ENCODE data around the gene PPP1R15B.

The PPP1R15B gene

GRCh38 chr1:204411451-204412204, at the start of gene PPP1R15B:
Gene PPP1R15B (minus strand): TSS chr1:204411817. CDS start chr1:204411411, 406 bp downstream.
- no peak for TF ChIP-seq CTCF (IDR thresholded peaks at IDR 0.05; ENCODE audit: control extremely low read depth, extremely low read depth, low read depth, missing control alignments)
- CTCF ChIA-PET, result interaction anchor here (1.0 to 5.7 kb wide), 4 partner anchors 11 to 396 kb away, joined by 3 to 88 read pairs (median 9); no protein-coding TSS in a partner anchor
- POLR2A ChIA-PET, result no interaction called here
- DNase-seq (ENCODE audit: extremely low spot score), result peak; percentile 97

- POLR2A ChIA-PET, result no interaction called here
- no peak for DNase-seq (ENCODE audit: extremely low spot score)
- TF ChIP-seq CTCF (IDR thresholded peaks at IDR 0.05; ENCODE audit: control extremely low read depth, extremely low read depth, low read depth, missing control alignments), result no peak
- CTCF ChIA-PET, result interaction anchor here (33.1 to 43.1 kb wide), 2 partner anchors 24 to 31 kb away, joined by 635 to 1775 read pairs; partner anchors contain the start of gene PIK3C2B
Measured at GRCh38 chr1:204460346-204460745, 48.7 kb upstream of the PPP1R15B start.

- TF ChIP-seq CTCF (IDR thresholded peaks at IDR 0.05; ENCODE audit: control extremely low read depth, extremely low read depth, low read depth, missing control alignments), result no peak
Measured at GRCh38 chr1:204459706-204460105, 48.1 kb upstream of the PPP1R15B start.

GRCh38 chr1:204457666-204458065, 46.0 kb upstream of the PPP1R15B start:
- DNase-seq (ENCODE audit: extremely low spot score), result no peak
- CTCF ChIA-PET, result interaction anchor here (1.1 to 43.1 kb wide), 6 partner anchors 8 to 349 kb away, joined by 3 to 1775 read pairs (median 9); partner anchors contain the start of gene PIK3C2B
- TF ChIP-seq CTCF (IDR thresholded peaks at IDR 0.05; ENCODE audit: control extremely low read depth, extremely low read depth, low read depth, missing control alignments), result no peak
- POLR2A ChIA-PET, result no interaction called here

More at GRCh38 chr1:204459706-204460105, 48.1 kb upstream of the PPP1R15B start:
- ChIA-PET POLR2A (no interaction called here), CTCF (interaction anchor here (33.1 to 43.1 kb wide), 2 partner anchors 23 to 31 kb away, joined by 635 to 1775 read pairs; partner anchors contain the start of gene PIK3C2B)
- no peak for DNase-seq (ENCODE audit: extremely low spot score)

GRCh38 chr1:204456826-204457442, 45.3 kb upstream of the PPP1R15B start:
- ChIA-PET POLR2A (no interaction called here), CTCF (interaction anchor here (1.1 to 43.1 kb wide), 6 partner anchors 9 to 350 kb away, joined by 3 to 1775 read pairs (median 9); partner anchors contain the start of gene PIK3C2B)
- DNase-seq (ENCODE audit: extremely low spot score), result no peak
- no peak for TF ChIP-seq CTCF (IDR thresholded peaks at IDR 0.05; ENCODE audit: control extremely low read depth, extremely low read depth, low read depth, missing control alignments)

- CTCF ChIA-PET, result interaction anchor here (2.2 to 43.1 kb wide), 3 partner anchors 10 to 35 kb away, joined by 12 to 1775 read pairs (median 635); partner anchors contain the start of gene PIK3C2B
- TF ChIP-seq CTCF (IDR thresholded peaks at IDR 0.05; ENCODE audit: control extremely low read depth, extremely low read depth, low read depth, missing control alignments), result no peak
- DNase-seq (ENCODE audit: extremely low spot score), result no peak
- POLR2A ChIA-PET, result no interaction called here
Measured at GRCh38 chr1:204455831-204456145, 44.2 kb upstream of the PPP1R15B start.

Data from GM10248 (cell line).